Glutamatergic neuron (in vitro differentiated cells): ENCODE measurements around the gene NET1. TPM values are rescaled to one million over a fixed set of nuclear protein-coding genes. Genes with fewer than 3 reads are reported as not detected.
"Not testable (repeated sequence)": the region's sequence is repeated elsewhere in the genome, so short reads cannot be mapped to it uniquely, and the experiment has no call there.

ENCODE experiments used
- DNase-seq: peaks from one replicate; pipeline ENCODE4 v3.0.0; 2022
- H3K27ac Mint-ChIP-seq: one replicate; pipeline ENCODE4 v1.8.0; 2020; ENCODE audit warnings: mild to moderate bottlenecking, mixed read lengths, inconsistent platforms; ENCODE audit not compliant: unreplicated experiment
- H3K27me3 Mint-ChIP-seq: one replicate; pipeline ENCODE4 v1.8.0; 2020; ENCODE audit warnings: mild to moderate bottlenecking, moderate library complexity, mixed read lengths, inconsistent platforms; ENCODE audit not compliant: unreplicated experiment
- H3K36me3 Mint-ChIP-seq: one replicate; pipeline ENCODE4 v1.8.0; 2020; ENCODE audit warnings: mild to moderate bottlenecking, mixed read lengths, inconsistent platforms; ENCODE audit not compliant: unreplicated experiment
- H3K4me1 Mint-ChIP-seq: one replicate; pipeline ENCODE4 v1.8.0; 2020; ENCODE audit warnings: mild to moderate bottlenecking, low read depth, mixed read lengths, inconsistent platforms; ENCODE audit not compliant: unreplicated experiment
- H3K4me3 Mint-ChIP-seq: one replicate; pipeline ENCODE4 v1.8.0; 2020; ENCODE audit warnings: mild to moderate bottlenecking, mixed read lengths, inconsistent platforms; ENCODE audit not compliant: unreplicated experiment
- H3K9me3 Mint-ChIP-seq: one replicate; pipeline ENCODE4 v1.8.0; 2020; ENCODE audit warnings: mild to moderate bottlenecking, moderate library complexity, mixed read lengths, inconsistent platforms; ENCODE audit not compliant: unreplicated experiment
- CTCF ChIP-seq: fragments of 200-600 bp; sonication (generic); IDR thresholded peaks from one replicate; pipeline ENCODE4 v1.5.0; 2021; ENCODE audit not compliant: partially characterized antibody, unreplicated experiment
- total RNA-seq: library from RNA; stranded (reverse); fragmentation: NEBNext Ultra II Directional; extraction: Animal tissue kit (Norgen Biotek cat#: 25700); gene quantifications from one replicate; pipeline ENCODE4 v1.2.1, GENCODE V29; 2021; ENCODE audit not compliant: unreplicated experiment

NET1 gene
- total RNA-seq, 1 donor from 2014 or later = 63.8 TPM

DNA sequence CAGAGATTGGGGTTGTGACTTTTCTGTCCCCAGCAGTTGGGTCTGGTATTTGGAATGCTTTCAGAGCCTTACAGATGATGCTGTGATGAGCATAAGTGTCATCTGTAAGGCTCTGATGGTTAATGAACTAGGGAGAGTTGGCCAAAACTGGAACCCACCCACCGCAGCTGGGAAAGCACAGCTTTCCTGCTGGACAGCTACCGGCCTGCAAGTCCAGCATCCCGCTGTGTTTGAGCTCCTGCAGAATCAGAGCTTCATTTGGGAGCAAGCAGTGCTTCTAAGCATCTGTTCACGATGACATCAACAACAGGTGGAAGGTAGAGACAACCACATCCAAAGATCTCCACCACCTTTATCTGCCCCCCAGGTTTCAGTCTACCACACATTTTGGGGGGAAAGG lies 35.9 kb upstream of the NET1 start:
- Mint-ChIP-seq H3K9me3 (peaks cover 7% of the 10 kb centered on the region), H3K27ac (no peak overlapping the region)
- no peak for TF ChIP-seq CTCF

DNA sequence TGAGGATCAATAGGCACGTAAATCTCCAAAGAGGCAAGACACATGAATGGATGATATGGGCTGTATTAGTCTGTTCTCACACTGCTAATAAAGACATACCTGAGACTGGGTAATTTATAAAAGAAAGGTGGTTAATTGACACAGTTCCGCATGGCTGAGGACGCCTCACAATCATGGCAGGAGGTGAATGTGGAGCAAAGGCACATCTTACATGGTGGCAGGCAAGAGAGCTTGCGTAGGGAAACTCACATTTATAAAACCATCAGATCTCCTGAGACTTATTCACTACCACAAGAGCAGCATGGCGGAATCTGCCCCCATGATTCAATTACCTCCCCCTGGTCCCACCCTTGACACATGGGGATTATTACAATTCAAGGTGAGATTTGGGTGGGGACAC lies 33.2 kb upstream of the NET1 start:
- H3K27ac Mint-ChIP-seq, DNase-seq, H3K36me3 Mint-ChIP-seq, H3K4me3 Mint-ChIP-seq, H3K4me1 Mint-ChIP-seq, H3K27me3 Mint-ChIP-seq, H3K9me3 Mint-ChIP-seq: not testable (repeated sequence)

More for the DNA sequence above, 35.9 kb upstream of the NET1 start:
- DNase-seq = no peak
- Mint-ChIP-seq H3K4me3 (no peak overlapping the region), H3K4me1 (no peaks in the 10 kb centered on the region), H3K36me3 (peaks cover 5% of the 10 kb centered on the region), H3K27me3 (peaks cover 2% of the 10 kb centered on the region)

GRCh38 chr10:5380395-5380794 lies 32.0 kb upstream of the NET1 start:
- not testable (repeated sequence) for H3K9me3 Mint-ChIP-seq, H3K27me3 Mint-ChIP-seq, H3K4me1 Mint-ChIP-seq, H3K4me3 Mint-ChIP-seq, H3K36me3 Mint-ChIP-seq, DNase-seq, H3K27ac Mint-ChIP-seq

- Mint-ChIP-seq H3K9me3 (peaks cover 2% of the 10 kb centered on the region), H3K4me3 (no peak overlapping the region), H3K27ac (no peak overlapping the region), H3K4me1 (no peaks in the 10 kb centered on the region), H3K36me3 (peaks cover 3% of the 10 kb centered on the region), H3K27me3 (no peaks in the 10 kb centered on the region)
- DNase-seq = no peak
- no peak for TF ChIP-seq CTCF
These were observed 31.2 kb upstream of the NET1 start for GRCh38 chr10:5381187-5381586.

DNA sequence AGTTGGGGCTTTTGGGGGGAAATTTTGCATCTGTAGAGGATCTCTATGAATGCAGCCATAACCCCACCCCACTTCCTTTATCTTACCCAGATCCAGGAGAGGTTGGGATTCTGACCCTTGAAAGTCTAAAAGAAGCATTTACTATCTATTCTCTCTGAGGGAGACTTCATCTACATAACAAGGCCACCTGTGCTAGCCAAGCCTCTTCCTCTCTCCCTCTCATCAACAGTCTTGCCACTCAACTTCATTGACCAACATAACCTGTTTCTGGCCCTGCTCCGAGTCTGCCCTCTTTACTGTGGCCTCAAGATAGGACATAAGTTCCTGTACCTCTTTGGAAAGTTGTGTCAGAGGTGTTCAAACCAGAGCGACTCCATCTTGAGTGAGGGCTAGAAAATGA lies 27.1 kb upstream of the NET1 start:
- peaks cover 13% of the 10 kb centered on the region for H3K36me3 Mint-ChIP-seq
- H3K4me1 Mint-ChIP-seq = no peaks in the 10 kb centered on the region
- TF ChIP-seq CTCF = no peak
- H3K27ac Mint-ChIP-seq = no peak overlapping the region
- no peaks in the 10 kb centered on the region for H3K27me3 Mint-ChIP-seq
- H3K9me3 Mint-ChIP-seq = no peaks in the 10 kb centered on the region
- DNase-seq = no peak
- H3K4me3 Mint-ChIP-seq = no peak overlapping the region

DNA sequence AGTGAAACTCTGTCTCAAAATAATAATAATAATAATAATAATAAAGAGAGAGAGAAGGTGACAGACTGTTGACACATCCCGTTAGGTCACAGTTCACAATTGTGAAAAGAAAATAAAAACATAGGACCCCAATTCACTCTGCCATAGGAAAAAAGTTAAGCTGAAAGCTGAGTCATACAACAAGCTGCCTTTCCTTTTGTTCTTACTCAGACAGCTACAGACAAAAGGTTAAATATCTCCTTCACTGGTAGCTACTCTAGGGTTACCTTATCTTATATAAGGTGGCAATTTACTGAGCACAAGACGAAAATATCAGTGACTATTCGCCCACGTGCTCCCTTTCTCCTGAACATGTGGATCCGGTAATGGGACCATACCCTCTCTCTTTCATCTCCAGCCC lies 25.2 kb upstream of the NET1 start:
- H3K36me3 Mint-ChIP-seq = peaks cover 21% of the 10 kb centered on the region
- H3K27ac Mint-ChIP-seq = no peak overlapping the region
- H3K27me3 Mint-ChIP-seq = no peaks in the 10 kb centered on the region
- no peak for DNase-seq
- no peak overlapping the region for H3K4me3 Mint-ChIP-seq
- no peaks in the 10 kb centered on the region for H3K9me3 Mint-ChIP-seq
- TF ChIP-seq CTCF = no peak
- no peaks in the 10 kb centered on the region for H3K4me1 Mint-ChIP-seq
